SHP77 treated with DMSO at 0.1 percent for 48 hours (cell line): ENCODE data around the gene CRYZL1.

Source experiments
- DNase-seq: peaks from one replicate; lab custom pipeline; 2025; lab: John Stamatoyannopoulos, UW

The CRYZL1 gene

GRCh38 chr21:33661146-33661545 is 19.6 kb upstream of the CRYZL1 start:
- no peak for DNase-seq

- DNase-seq: no peak
These were observed 18.9 kb upstream of the CRYZL1 start for GRCh38 chr21:33660406-33660805.

- no peak for DNase-seq
These were observed 18.0 kb upstream of the CRYZL1 start for GRCh38 chr21:33659568-33659949.

- DNase-seq: no peak
These were observed 17.5 kb upstream of the CRYZL1 start for GRCh38 chr21:33658919-33659567.

- no peak for DNase-seq
These were observed 15.7 kb upstream of the CRYZL1 start for GRCh38 chr21:33657124-33657820.

GRCh38 chr21:33655588-33656221 is 14.2 kb upstream of the CRYZL1 start:
- no peak for DNase-seq

GRCh38 chr21:33654412-33654811 is 12.9 kb upstream of the CRYZL1 start:
- DNase-seq: no peak

DNA sequence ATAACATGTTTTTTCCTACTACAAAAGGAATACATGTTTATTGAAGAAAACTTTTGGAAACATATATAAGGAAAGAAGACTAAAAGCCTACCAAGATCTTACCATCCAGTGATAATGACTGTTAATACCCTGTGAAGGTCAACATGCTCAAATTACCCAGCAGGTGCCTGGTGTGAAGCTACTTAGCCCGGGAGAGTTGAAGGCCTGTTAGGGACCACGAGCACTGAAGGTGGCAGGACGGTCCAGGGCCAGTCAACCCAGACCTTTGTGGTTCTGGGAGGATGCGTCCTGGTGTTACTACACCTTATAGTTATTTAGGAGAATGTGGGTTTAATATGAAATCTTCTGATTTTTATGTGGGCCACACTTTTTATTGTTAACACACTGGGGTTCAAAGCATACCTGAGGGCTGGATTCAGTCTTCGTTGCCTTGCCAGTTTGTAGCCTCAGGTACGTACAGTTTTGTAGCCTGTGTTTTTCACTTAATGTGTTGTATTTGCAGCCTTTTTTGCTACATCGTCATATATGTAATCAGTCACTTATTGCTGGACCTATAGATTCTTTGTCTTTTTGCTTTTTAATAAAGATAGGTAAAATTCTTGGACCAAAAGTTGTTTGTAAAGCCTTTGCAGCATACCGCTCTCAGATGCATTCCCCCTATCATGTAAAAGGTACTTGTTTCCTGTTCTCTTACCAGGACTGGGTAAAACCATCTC is 10.6 kb upstream of the CRYZL1 start:
- peak; percentile 28 for DNase-seq

DNA sequence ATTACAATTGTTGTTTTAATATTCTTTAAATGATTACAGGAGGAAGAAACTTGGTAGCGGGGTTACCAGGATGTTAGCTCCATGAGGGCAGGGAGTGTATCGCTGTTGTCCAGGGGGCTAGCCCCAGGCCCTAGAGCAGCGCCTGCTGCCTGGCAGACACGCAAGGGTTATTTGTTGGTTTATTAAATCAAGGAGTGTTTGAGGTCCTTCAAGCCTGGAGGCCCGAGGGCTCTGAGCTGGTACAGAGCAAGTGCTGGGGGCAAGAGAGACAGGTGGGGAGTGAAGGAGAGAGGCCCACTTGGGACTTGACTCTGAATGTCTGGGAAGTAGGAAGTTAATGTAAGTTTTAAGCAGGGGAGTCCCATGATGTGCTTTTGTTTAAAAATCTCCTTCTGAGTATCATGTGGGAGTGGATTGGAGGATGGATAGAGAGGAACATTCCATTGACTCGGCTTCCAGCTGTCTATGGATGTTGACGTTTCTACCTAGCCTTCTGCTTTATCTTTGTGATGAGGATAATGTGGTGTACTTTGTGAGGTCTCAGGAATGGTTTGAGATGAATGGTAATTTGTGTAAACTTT is 9.5 kb upstream of the CRYZL1 start:
- no peak for DNase-seq

- no peak for DNase-seq
These were observed 8.7 kb upstream of the CRYZL1 start for GRCh38 chr21:33650230-33650629.

DNA sequence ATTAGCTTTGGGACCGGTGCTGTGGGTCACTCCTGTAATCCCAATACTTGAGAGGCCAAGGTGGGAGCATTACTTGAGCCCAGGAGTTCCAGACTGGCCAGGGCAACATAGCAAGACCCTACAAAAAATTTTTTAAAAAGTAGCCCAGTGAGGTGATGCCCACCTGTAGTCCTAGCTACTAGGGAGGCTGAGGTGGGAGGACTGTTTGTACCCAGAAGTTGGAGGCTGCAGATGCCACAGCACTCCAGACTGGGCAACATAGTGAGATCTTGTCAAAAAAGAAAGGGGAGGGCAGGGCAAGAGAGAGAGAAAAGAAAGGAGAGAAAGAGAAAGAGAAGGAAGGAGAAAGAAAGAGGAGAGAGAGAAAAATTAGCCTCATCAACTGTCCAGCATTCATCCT is 7.0 kb upstream of the CRYZL1 start:
- DNase-seq: no peak

- no peak for DNase-seq
These were observed 6.0 kb upstream of the CRYZL1 start for GRCh38 chr21:33647587-33647986.

GRCh38 chr21:33645730-33646129 is 4.2 kb upstream of the CRYZL1 start:
- DNase-seq: no peak

DNA sequence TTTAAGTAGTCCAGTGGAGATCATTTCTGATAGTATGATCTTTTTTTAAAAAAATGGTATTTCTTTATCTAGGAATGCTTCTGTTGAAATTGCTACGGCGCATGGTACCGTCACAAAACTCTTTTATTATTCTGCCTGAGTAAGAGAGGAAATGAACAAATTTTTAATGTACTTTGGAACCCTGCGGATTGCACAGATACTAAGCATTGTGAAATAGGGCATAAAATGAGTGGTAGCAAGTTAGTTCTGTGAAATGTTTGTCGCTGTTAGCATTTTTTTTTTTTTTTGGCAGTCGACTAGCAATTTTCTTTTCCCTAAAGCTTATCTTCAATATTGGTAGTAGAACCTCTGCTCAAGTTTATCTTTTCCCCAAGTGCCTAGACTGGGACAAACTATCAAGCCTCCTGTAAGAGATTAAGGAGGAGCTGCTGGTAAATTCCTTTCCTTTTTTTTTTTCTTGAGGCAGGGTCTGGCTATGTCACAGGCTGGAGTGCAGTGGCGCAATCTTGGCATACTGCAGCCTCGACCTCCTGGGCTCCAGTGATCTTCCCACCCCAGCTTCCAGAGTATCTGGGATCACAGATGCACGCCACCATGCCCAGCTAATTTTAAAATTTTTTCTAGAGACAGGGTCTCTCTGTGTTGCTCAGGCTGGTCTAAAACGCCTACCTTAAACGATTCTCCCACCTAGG is 3.0 kb upstream of the CRYZL1 start:
- DNase-seq: no peak

GRCh38 chr21:33643658-33644311 is 2.2 kb upstream of the CRYZL1 start:
- peak; percentile 40 for DNase-seq

- DNase-seq: no peak
These were observed 1.5 kb upstream of the CRYZL1 start for GRCh38 chr21:33642896-33643657.

DNA sequence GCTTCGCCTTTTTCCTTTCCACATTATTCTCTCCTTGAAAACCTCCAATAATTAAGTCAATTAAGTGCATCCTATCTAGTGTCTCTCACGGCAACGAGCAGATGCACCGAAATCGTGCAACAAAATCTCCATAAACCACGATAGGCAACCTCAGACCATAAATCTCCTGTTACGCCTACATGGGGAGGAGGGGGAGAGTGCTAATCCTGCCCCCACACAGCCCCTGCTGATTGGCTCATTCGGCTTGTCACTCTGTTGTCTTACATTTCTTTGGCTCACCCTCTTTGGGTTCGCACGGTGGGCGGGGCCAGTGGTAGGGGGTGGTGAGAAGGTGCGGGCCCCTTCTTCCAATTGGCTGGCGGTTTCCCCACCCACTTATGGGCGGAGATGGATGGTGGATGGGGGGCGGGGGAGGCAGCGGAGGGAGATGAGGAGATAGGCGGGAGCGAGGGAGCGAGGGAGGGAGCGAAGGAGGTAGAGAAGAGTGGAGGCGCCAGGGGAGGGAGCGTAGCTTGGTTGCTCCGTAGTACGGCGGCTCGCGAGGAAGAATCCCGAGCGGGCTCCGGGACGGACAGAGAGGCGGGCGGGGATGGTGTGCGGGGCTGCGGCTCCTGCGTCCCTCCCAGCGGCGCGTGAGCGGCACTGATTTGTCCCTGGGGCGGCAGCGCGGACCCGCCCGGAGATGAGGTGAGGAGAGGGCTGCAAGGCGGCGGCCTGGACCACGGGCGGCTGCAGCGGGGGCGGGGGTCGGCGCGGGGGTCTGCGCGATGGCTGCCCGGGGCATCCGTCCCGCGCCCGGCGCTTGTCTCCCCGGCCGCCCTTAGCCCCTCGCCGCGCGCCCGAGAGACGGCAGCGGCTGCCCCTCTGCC is 720 bp upstream of the CRYZL1 start, which contains the start of gene ITSN1:
TSS of gene ITSN1 (plus strand) at position 475 of the 869 bp plus-strand sequence. CDS start 76,328 bp downstream, outside the sequence.
- peak; percentile 96 for DNase-seq

- peak; percentile 31 for DNase-seq
These were observed 717 bp downstream of the CRYZL1 start for GRCh38 chr21:33640697-33641351.

DNA sequence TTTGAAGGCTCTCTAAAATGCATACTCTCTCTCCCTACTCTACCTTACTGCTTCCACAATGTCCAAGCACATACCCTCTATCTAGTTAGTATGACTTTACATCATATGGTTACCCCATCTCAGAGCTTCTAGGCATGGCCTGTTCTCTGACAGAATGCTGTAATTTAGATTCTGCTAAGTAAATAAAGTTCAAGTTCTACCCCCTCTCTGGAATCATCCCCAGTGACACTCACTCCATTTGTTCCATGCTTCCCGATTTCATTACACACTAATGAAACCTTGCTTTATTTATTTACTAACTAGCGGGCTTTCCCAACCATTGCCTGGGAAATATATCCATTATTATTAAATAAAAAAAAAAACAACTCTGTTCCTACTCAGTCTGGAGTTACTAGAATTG is 7.3 kb downstream of the CRYZL1 start:
- DNase-seq: no peak
